Measurements from ENCODE around the gene AHNAK2. TPM values are rescaled to one million over a fixed set of nuclear protein-coding genes. Genes with fewer than 3 reads are reported as not detected.

The AHNAK2 gene
- total and polyA plus RNA-seq, 2 donors (not counting 1 experiment from before 2014, with no cell fraction given): not detected

DNA sequence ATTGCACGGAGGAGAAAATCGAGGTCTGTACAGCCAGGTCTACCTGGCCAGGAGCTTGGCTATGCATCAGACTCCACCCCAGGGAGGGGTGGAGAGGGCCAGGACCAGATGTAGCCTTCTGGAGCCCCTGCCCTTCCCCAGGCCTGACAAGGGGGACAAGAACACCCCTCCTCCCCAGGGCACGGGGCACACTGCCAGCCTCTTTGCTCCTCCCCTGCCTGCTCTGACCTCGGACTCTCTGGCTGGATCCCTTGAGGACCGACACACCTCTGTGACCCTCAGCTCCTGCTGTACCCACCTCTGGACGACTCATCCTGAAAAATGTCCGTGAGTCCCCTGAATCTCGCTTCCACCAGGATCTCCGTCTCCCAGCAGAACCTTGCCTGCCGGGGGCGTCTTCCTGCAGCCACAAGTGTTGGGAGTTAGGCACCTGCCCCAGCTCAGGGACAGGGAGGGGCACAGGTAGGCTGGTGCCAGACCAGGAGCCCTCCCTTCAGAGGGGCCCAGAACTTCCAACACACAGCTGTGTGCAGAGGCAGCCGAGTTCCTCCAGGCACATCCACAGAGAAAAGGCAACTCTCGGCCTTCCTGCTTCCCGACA lies 21.8 kb downstream of the AHNAK2 start:
- CTCF ChIA-PET: no interaction called here
- intact Hi-C loops (cut with micrococcal nuclease): no loop called here
- whole genome bisulfite sequencing (ENCODE audit: insufficient coverage): 86% methylated on average over 11 of the region's 14 CpGs

DNA sequence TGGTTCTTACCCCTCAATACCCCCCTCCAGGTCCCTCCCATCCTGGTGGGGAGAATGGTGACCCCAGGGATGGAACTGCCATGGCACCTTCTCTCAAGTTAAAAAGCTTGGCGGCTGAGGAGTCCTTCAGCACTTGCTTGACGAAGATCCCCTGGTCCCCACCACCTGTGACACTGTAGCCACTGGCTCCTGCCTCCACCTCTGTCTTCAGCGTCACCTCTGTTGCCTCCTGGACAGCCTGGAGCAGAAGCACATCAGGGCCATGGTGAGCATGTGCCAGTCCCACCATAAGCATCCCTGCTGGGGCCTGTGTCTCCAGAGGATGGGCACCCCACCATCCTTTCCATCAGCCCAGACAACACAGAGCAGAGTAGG lies 22.8 kb downstream of the AHNAK2 start:
- Histone ChIP-seq H3K4me3 (ENCODE audit: control extremely low read depth in 1 of 5, extremely low read depth in 1 of 5, insufficient read depth in 1 of 5, low read depth in 2 of 5, low read length in 4 of 5) (no peak overlapping the region), H3K79me2 (ENCODE audit: control insufficient read depth, insufficient read depth, low read length) (no peaks in the 10 kb centered on the region), H2AFZ (ENCODE audit: insufficient read depth, low read depth, low read length, poor library complexity, severe bottlenecking) (no peak overlapping the region), H3K4me2 (replicated peaks; ENCODE audit: low read depth, low read length, poor library complexity, severe bottlenecking) (no peak overlapping the region), H3K9me3 (ENCODE audit: control extremely low read depth in 1 of 3, control insufficient read depth in 2 of 3, insufficient read depth in 1 of 3, low read length in 2 of 3) (no peaks in the 10 kb centered on the region), H3K27ac (ENCODE audit: low read length in 2 of 2) (no peak overlapping the region), H3K9ac (ENCODE audit: low read length) (no peak overlapping the region), H3K27me3 (replicated peaks in 1 of 4; ENCODE audit: control extremely low read depth in 1 of 4, control insufficient read depth in 3 of 4, insufficient read depth in 4 of 4, low read length in 3 of 4) (peaks cover 0 to 7% (median 1%) of the 10 kb centered on the region in 4 experiments), H4K20me1 (ENCODE audit: control insufficient read depth, insufficient read depth, low read length, poor library complexity, severe bottlenecking) (no peaks in the 10 kb centered on the region), H3K4me1 (ENCODE audit: control insufficient read depth in 2 of 2, insufficient read depth in 2 of 2, low read length in 2 of 2) (no peaks in the 10 kb centered on the region), H3K36me3 (replicated peaks in 1 of 2; ENCODE audit: control extremely low read depth in 1 of 2, control insufficient read depth in 1 of 2, extremely low read depth in 1 of 2, insufficient read depth in 2 of 2, low read length in 1 of 2) (no peaks in the 10 kb centered on the region)
- TF ChIP-seq, protein P1, sequence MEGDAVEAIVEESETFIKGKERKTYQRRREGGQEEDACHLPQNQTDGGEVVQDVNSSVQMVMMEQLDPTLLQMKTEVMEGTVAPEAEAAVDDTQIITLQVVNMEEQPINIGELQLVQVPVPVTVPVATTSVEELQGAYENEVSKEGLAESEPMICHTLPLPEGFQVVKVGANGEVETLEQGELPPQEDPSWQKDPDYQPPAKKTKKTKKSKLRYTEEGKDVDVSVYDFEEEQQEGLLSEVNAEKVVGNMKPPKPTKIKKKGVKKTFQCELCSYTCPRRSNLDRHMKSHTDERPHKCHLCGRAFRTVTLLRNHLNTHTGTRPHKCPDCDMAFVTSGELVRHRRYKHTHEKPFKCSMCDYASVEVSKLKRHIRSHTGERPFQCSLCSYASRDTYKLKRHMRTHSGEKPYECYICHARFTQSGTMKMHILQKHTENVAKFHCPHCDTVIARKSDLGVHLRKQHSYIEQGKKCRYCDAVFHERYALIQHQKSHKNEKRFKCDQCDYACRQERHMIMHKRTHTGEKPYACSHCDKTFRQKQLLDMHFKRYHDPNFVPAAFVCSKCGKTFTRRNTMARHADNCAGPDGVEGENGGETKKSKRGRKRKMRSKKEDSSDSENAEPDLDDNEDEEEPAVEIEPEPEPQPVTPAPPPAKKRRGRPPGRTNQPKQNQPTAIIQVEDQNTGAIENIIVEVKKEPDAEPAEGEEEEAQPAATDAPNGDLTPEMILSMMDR (IDR thresholded peaks at IDR 0.05): no peak
- TF ChIP-seq EZH2 (IDR thresholded peaks at IDR 0.05; ENCODE audit: borderline replicate concordance, insufficient read depth, low read depth, low read length, poor library complexity, severe bottlenecking): no peak
- POLR2A ChIA-PET: no interaction called here
- no peak for ATAC-seq (ENCODE audit: low read depth)
- H3K27ac Mint-ChIP-seq: no peak overlapping the region
- WGBS (ENCODE audit: insufficient coverage): 97% methylated on average over 2 of the region's 3 CpGs
- no peaks in the 10 kb centered on the region for H3K9me3 Mint-ChIP-seq (ENCODE audit: insufficient read depth)
- no peak for DNase-seq
- intact Hi-C loops (cut with micrococcal nuclease): no loop called here
- peaks cover 16% of the 10 kb centered on the region for H3K27me3 Mint-ChIP-seq
- H3K4me1 Mint-ChIP-seq: no peaks in the 10 kb centered on the region
- CTCF ChIA-PET: no interaction called here
- no peak overlapping the region for H3K4me3 Mint-ChIP-seq

More for the DNA sequence above, 21.8 kb downstream of the AHNAK2 start:
- H3K9me3 Mint-ChIP-seq (ENCODE audit: insufficient read depth): no peaks in the 10 kb centered on the region
- Histone ChIP-seq H3K27ac (ENCODE audit: low read length in 2 of 2) (no peak overlapping the region), H3K36me3 (replicated peaks in 1 of 2; ENCODE audit: control extremely low read depth in 1 of 2, control insufficient read depth in 1 of 2, extremely low read depth in 1 of 2, insufficient read depth in 2 of 2, low read length in 1 of 2) (no peaks in the 10 kb centered on the region), H3K27me3 (replicated peaks in 1 of 4; ENCODE audit: control extremely low read depth in 1 of 4, control insufficient read depth in 3 of 4, insufficient read depth in 4 of 4, low read length in 3 of 4) (peaks cover 0 to 7% (median 1%) of the 10 kb centered on the region in 4 experiments), H3K4me1 (ENCODE audit: control insufficient read depth in 2 of 2, insufficient read depth in 2 of 2, low read length in 2 of 2) (no peaks in the 10 kb centered on the region), H3K79me2 (ENCODE audit: control insufficient read depth, insufficient read depth, low read length) (no peaks in the 10 kb centered on the region), H3K4me2 (replicated peaks; ENCODE audit: low read depth, low read length, poor library complexity, severe bottlenecking) (no peak overlapping the region), H3K9me3 (ENCODE audit: control extremely low read depth in 1 of 3, control insufficient read depth in 2 of 3, insufficient read depth in 1 of 3, low read length in 2 of 3) (no peaks in the 10 kb centered on the region), H2AFZ (ENCODE audit: insufficient read depth, low read depth, low read length, poor library complexity, severe bottlenecking) (no peak overlapping the region), H3K4me3 (ENCODE audit: control extremely low read depth in 1 of 5, extremely low read depth in 1 of 5, insufficient read depth in 1 of 5, low read depth in 2 of 5, low read length in 4 of 5) (no peak overlapping the region), H3K9ac (ENCODE audit: low read length) (no peak overlapping the region), H4K20me1 (ENCODE audit: control insufficient read depth, insufficient read depth, low read length, poor library complexity, severe bottlenecking) (no peaks in the 10 kb centered on the region)
- H3K4me3 Mint-ChIP-seq: no peak overlapping the region
- H3K4me1 Mint-ChIP-seq: no peaks in the 10 kb centered on the region
- no peak for DNase-seq
- H3K27me3 Mint-ChIP-seq: peaks cover 19% of the 10 kb centered on the region
- no peak for ATAC-seq (ENCODE audit: low read depth)
- POLR2A ChIA-PET: no interaction called here
- H3K27ac Mint-ChIP-seq: no peak overlapping the region
- no peak for TF ChIP-seq EZH2 (IDR thresholded peaks at IDR 0.05; ENCODE audit: borderline replicate concordance, insufficient read depth, low read depth, low read length, poor library complexity, severe bottlenecking)
- TF ChIP-seq, protein P1 (IDR thresholded peaks at IDR 0.05): no peak
